Thoracic aorta (tissue), 2 donors: Measurements from ENCODE around the gene GPD1L. TPM values are rescaled to one million over a fixed set of nuclear protein-coding genes. Genes with fewer than 3 reads are reported as not detected.

Source experiments
- ATAC-seq: fragments of 150-250 bp; one replicate; pipeline ENCODE4 v1.8.0; 2017; ENCODE audit warnings: low read depth; ENCODE audit not compliant: insufficient number of reproducible peaks, low FRiP score
- DNase-seq: peaks from one replicate; pipeline ENCODE4 v3.0.0-alpha.2; 2020; ENCODE audit warnings: low spot score
- H3K27ac ChIP-seq, 2 donors: fragments of 200-600 bp; sonication (generic); 1 replicate in 1 of 2; 2 replicates in 1 of 2; pipeline ENCODE4 v1.5.1; 2016; ENCODE audit warnings: mild to moderate bottlenecking in 2 of 2, moderate library complexity in 2 of 2
- H3K27me3 ChIP-seq: fragments of 200-600 bp; sonication (generic); replicated peaks from 2 replicates; pipeline ENCODE4 v1.6.0; 2016; ENCODE audit warnings: mild to moderate bottlenecking; ENCODE audit not compliant: insufficient read depth
- H3K36me3 ChIP-seq: fragments of 200-600 bp; sonication (generic); one replicate; pipeline ENCODE4 v1.5.1; 2016
- H3K4me1 ChIP-seq, 2 donors: fragments of 200-600 bp; sonication (generic); 1 replicate in 1 of 2; 2 replicates in 1 of 2; pipeline versions ENCODE4 v1.5.1 to v1.6.0; 2016; ENCODE audit warnings: low read depth in 2 of 2, mild to moderate bottlenecking in 1 of 2; ENCODE audit not compliant: control insufficient read depth in 1 of 2
- H3K4me3 ChIP-seq: fragments of 200-600 bp; sonication (generic); 2 replicates; pipeline ENCODE4 v1.5.1; 2016; ENCODE audit warnings: mild to moderate bottlenecking
- H3K9me3 ChIP-seq: fragments of 200-600 bp; sonication (generic); 2 replicates; pipeline ENCODE4 v1.5.1; 2016
- total RNA-seq, 2 donors: library from RNA; depleted of rRNA; stranded (reverse); fragments of >200 nt; gene quantifications; one replicate each; pipeline versions ENCODE4 v1.1.0 to v1.2.3, GENCODE V29; 2016
- TF ChIP-seq, protein P1 (sequence below): fragments of 200-600 bp; sonication (generic); IDR thresholded peaks from one replicate; pipeline ENCODE4 v1.5.1; 2019; ENCODE audit warnings: antibody characterized with exemption

Gene GPD1L
- total RNA-seq, 2 donors from 2014 or later, result 32.8 to 49.1 TPM

- H3K36me3 ChIP-seq, result no peaks in the 10 kb centered on the region
- no peak overlapping the region for H3K27ac ChIP-seq
- DNase-seq (no peak), ATAC-seq (no peak)
- no peak overlapping the region for H3K4me3 ChIP-seq
- TF ChIP-seq, protein P1, sequence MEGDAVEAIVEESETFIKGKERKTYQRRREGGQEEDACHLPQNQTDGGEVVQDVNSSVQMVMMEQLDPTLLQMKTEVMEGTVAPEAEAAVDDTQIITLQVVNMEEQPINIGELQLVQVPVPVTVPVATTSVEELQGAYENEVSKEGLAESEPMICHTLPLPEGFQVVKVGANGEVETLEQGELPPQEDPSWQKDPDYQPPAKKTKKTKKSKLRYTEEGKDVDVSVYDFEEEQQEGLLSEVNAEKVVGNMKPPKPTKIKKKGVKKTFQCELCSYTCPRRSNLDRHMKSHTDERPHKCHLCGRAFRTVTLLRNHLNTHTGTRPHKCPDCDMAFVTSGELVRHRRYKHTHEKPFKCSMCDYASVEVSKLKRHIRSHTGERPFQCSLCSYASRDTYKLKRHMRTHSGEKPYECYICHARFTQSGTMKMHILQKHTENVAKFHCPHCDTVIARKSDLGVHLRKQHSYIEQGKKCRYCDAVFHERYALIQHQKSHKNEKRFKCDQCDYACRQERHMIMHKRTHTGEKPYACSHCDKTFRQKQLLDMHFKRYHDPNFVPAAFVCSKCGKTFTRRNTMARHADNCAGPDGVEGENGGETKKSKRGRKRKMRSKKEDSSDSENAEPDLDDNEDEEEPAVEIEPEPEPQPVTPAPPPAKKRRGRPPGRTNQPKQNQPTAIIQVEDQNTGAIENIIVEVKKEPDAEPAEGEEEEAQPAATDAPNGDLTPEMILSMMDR, result no peak
- H3K9me3 ChIP-seq, result no peaks in the 10 kb centered on the region
- H3K27me3 ChIP-seq, result no peaks in the 10 kb centered on the region
- no peaks in the 10 kb centered on the region for H3K4me1 ChIP-seq
Observed at GRCh38 chr3:32216172-32216783, 109.9 kb downstream of the GPD1L start.

- ATAC-seq (no peak), DNase-seq (no peak)
- Histone ChIP-seq H3K27ac (no peak overlapping the region), H3K27me3 (no peaks in the 10 kb centered on the region), H3K9me3 (no peaks in the 10 kb centered on the region), H3K4me1 (no peaks in the 10 kb centered on the region), H3K4me3 (no peak overlapping the region), H3K36me3 (no peaks in the 10 kb centered on the region)
- TF ChIP-seq, protein P1, result no peak
Observed at GRCh38 chr3:32217339-32217738, 110.9 kb downstream of the GPD1L start.

Other genes starting within 250 kb of the GPD1L start
- gene OSBPL10, start 125.4 kb upstream of the GPD1L start, total RNA-seq, result 100 to 1,000 TPM; 108 to 153 TPM
- under 1 TPM; 0.71 to 0.81 TPM for gene ZNF860, start 124.9 kb upstream of the GPD1L start, total RNA-seq
- 1 to 10 TPM in 1 of 2 donors, not detected in 1; 2.8 TPM for gene CMTM8, start 132.1 kb downstream of the GPD1L start, total RNA-seq